AG04449 (cell line): Measurements from ENCODE around the gene NRCAM.

Experiments used
- CTCF ChIA-PET: fragments of 350-600 bp; formaldehyde crosslinking; extraction: SDS; loops from one replicate; lab custom pipeline; 2021; ENCODE audit warnings: antibody characterized with exemption; lab: Yijun Ruan, JAX
- POLR2A ChIA-PET: fragments of 400-600, 350-600 bp; formaldehyde crosslinking; extraction: SDS; loops from one replicate; lab custom pipeline; 2020; ENCODE audit warnings: antibody characterized with exemption, inconsistent platforms; lab: Yijun Ruan, JAX
- DNase-seq: peaks from one replicate; pipeline ENCODE4 v3.0.0-alpha.2; 2010; ENCODE audit warnings: low read depth, low spot score
- H3K4me3 ChIP-seq: 2 replicates; pipeline ENCODE4 v1.5.1; 2011; ENCODE audit warnings: low read depth, mild to moderate bottlenecking, control low read depth, low read length
- CTCF ChIP-seq: IDR thresholded peaks from one replicate; pipeline ENCODE4 v1.5.1; 2011; ENCODE audit warnings: mild to moderate bottlenecking, moderate library complexity, low read length, control low read depth, inconsistent platforms; ENCODE audit not compliant: insufficient read depth; ENCODE audit errors: missing control alignments

NRCAM gene

GRCh38 chr7:108170251-108170650 is 286.0 kb downstream of the NRCAM start:
- ChIA-PET CTCF (interaction anchor here (1.4 to 2.4 kb wide), 2 partner anchors 11 to 13 kb away, joined by 6 read pairs; no protein-coding TSS in a partner anchor), POLR2A (no interaction called here)
- H3K4me3 ChIP-seq: no peak overlapping the region
- TF ChIP-seq CTCF: no peak
- no peak for DNase-seq

- DNase-seq: no peak
- ChIA-PET CTCF (interaction anchor here (1.4 kb wide), 1 partner anchor 330 kb away, joined by 6 read pairs; no protein-coding TSS in a partner anchor), POLR2A (no interaction called here)
- H3K4me3 ChIP-seq: no peak overlapping the region
- TF ChIP-seq CTCF: no peak
These were observed 288.8 kb downstream of the NRCAM start for GRCh38 chr7:108167460-108167859.

GRCh38 chr7:108166687-108167086 is 289.5 kb downstream of the NRCAM start:
- ChIA-PET POLR2A (no interaction called here), CTCF (interaction anchor here (1.4 kb wide), 1 partner anchor 330 kb away, joined by 6 read pairs; no protein-coding TSS in a partner anchor)
- no peak for TF ChIP-seq CTCF
- no peak for DNase-seq
- H3K4me3 ChIP-seq: no peak overlapping the region

- ChIA-PET CTCF (no interaction called here), POLR2A (no interaction called here)
- H3K4me3 ChIP-seq: no peak overlapping the region
- no peak for TF ChIP-seq CTCF
- no peak for DNase-seq
These were observed 290.5 kb downstream of the NRCAM start for GRCh38 chr7:108165723-108166122.

- ChIA-PET CTCF (no interaction called here), POLR2A (no interaction called here)
- TF ChIP-seq CTCF: no peak
- H3K4me3 ChIP-seq: no peak overlapping the region
- no peak for DNase-seq
These were observed 291.3 kb downstream of the NRCAM start for GRCh38 chr7:108164946-108165345.

- H3K4me3 ChIP-seq: no peak overlapping the region
- no peak for DNase-seq
- TF ChIP-seq CTCF: no peak
- ChIA-PET CTCF (no interaction called here), POLR2A (no interaction called here)
These were observed 291.9 kb downstream of the NRCAM start for GRCh38 chr7:108164342-108164741.
